Gastrocnemius medialis (tissue), 4 donors: ENCODE measurements around the gene CYB5B.
A peak's percentile ranks its signal among the peaks of the same experiment; 100 is the strongest.

Source experiments
- POLR2A ChIP-seq, 2 donors: fragments of 450-650 bp; IDR thresholded peaks; one replicate each; pipeline ENCODE4 v1.6.1; 2017; ENCODE audit warnings: antibody characterized with exemption in 2 of 2, mild to moderate bottlenecking in 2 of 2, moderate library complexity in 2 of 2
- TF ChIP-seq, protein P1 (sequence below), 5 experiments: fragments of 450-650 bp in 3 of 5; fragments of 200-600 bp in 2 of 5; sonication (generic) in 2 of 5; IDR thresholded peaks in 4 of 5; conservative IDR thresholded peaks in 1 of 5; 1 replicate in 4 of 5; 2 replicates in 1 of 5; pipeline ENCODE4 v1.5.1; 2016 to 2019; ENCODE audit warnings: antibody characterized with exemption in 5 of 5, mild to moderate bottlenecking in 3 of 5, moderate library complexity in 3 of 5

DNA sequence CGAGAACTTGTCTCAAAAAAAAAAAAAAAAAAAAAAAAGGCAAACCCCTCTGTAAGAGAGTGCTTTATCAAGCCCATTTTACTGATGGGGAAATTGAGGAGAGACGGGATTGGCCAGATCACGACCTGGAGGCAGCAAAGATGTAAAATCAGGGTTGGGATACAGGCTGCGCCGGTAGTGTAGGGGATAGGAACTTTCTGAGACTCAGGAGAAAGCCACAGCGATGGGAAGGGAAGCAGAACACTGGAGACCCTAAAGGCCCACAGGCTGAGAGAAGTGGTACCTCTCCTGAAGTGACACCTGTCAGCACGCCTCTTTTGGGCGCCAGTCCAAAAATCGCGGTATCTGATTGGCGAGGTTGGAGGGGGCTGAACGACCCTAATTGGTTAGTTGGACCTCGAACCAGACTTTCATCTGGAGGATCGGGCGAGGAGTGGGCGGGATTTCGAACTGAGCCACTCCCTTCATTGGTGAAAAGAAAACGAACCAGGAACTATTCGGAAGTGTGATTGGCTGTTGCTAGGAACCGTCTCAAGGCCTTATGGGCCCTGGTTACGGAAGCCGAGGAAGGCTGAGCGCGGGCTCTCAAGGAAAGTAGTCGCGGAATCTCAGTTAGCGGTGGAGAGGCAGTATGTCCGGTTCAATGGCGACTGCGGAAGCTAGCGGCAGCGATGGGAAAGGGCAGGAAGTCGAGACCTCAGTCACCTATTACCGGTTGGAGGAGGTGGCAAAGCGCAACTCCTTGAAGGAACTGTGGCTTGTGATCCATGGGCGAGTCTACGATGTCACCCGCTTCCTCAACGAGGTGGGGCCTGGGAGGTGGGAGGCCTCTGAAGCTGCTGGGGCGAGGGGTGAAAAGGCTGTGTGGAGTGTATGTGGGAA, at the start of gene CYB5B:
- TF ChIP-seq, protein P1, sequence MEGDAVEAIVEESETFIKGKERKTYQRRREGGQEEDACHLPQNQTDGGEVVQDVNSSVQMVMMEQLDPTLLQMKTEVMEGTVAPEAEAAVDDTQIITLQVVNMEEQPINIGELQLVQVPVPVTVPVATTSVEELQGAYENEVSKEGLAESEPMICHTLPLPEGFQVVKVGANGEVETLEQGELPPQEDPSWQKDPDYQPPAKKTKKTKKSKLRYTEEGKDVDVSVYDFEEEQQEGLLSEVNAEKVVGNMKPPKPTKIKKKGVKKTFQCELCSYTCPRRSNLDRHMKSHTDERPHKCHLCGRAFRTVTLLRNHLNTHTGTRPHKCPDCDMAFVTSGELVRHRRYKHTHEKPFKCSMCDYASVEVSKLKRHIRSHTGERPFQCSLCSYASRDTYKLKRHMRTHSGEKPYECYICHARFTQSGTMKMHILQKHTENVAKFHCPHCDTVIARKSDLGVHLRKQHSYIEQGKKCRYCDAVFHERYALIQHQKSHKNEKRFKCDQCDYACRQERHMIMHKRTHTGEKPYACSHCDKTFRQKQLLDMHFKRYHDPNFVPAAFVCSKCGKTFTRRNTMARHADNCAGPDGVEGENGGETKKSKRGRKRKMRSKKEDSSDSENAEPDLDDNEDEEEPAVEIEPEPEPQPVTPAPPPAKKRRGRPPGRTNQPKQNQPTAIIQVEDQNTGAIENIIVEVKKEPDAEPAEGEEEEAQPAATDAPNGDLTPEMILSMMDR (IDR thresholded peaks at IDR 0.05 in 4 of 5, conservative IDR thresholded peaks at IDR 0.05 in 1 of 5), result peak in 1 of 5 experiments; percentile 19
- peak; percentile 62 to 64 for TF ChIP-seq POLR2A (IDR thresholded peaks at IDR 0.05)
